ENCODE measurements around the gene ALPL.
"Not testable (repeated sequence)": the region's sequence is repeated elsewhere in the genome, so short reads cannot be mapped to it uniquely, and the experiment has no call there.

ALPL gene

DNA sequence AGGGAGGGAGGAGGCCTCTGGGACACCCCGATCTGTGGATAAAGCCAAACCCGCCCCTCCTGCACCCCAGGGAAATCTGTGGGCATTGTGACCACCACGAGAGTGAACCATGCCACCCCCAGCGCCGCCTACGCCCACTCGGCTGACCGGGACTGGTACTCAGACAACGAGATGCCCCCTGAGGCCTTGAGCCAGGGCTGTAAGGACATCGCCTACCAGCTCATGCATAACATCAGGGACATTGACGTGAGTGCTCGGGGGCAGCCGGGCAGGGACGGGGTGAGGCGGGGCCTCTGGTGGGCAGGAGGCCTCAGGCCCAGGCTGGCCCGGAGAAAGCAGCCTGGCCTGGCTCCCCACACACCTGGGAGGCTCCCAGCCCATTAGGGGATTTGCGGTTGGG, 54.7 kb downstream of the ALPL start:
- DNase-seq: no peak

DNA sequence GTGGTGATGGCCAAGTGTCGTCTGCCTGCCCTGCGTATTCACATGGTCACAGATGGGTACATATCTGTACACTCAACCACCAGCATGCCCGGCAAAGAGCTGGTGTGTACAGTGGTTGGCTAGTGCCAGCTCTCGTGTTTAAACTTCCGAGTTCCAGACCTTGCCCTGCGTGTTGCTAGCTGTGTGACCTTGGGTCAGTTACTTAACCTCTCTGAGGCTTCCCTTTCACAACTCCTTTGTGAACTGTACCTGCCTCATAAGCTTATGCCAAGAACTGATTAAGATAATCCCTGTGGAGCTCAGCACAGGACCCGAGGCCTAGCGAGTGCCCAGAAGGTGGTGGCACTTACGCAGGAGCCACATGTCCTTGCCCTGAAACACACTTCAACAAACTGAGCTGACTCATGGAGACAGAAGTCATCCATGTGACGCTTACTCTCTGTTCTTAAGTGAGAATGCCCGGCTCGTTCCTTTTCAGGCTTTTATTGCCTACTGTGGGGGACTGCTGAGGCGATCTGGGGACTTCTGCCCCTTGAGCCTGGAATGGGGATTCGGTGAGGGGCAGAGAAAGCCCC, 55.4 kb downstream of the ALPL start:
- DNase-seq: no peak

DNA sequence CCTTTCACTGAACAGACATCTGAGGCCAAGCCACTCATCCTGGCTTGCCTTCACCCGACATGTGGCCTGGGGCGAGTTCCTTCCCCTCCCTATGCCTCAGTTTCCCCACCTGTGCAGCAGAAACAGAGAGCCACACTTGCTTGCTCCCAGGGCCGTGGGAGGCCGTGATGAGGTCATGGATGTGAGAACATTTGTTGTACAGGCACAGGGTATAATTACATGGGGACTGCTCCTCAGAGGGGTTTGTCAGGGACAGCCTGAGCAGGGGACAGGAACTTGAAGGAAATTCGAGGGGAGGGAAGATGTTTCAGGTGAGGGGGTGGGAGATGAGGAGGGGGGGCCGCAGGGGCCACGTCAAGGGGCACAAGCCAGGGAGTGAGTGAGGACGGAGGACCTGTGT, 56.1 kb downstream of the ALPL start:
- DNase-seq: no peak

DNA sequence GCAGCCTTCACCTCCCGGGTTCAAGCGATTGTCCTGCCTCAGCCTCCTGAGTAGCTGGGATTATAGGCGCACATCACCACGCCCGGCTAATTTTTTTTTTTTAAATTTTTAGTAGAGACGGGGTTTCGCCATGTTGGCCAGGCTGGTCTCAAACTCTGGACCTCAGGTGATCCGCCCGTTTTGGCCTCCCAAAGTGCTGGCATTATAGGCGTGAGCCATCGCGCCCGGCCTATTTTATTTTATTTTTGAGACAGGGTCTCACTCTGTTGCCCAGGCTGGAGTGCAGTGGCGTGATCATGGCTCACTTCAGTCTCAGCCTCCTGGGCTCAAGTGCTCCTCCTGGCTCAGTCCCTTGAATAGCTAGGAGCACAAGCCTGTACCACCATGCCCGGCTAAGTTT, 57.1 kb downstream of the ALPL start:
- not testable (repeated sequence) for DNase-seq

DNA sequence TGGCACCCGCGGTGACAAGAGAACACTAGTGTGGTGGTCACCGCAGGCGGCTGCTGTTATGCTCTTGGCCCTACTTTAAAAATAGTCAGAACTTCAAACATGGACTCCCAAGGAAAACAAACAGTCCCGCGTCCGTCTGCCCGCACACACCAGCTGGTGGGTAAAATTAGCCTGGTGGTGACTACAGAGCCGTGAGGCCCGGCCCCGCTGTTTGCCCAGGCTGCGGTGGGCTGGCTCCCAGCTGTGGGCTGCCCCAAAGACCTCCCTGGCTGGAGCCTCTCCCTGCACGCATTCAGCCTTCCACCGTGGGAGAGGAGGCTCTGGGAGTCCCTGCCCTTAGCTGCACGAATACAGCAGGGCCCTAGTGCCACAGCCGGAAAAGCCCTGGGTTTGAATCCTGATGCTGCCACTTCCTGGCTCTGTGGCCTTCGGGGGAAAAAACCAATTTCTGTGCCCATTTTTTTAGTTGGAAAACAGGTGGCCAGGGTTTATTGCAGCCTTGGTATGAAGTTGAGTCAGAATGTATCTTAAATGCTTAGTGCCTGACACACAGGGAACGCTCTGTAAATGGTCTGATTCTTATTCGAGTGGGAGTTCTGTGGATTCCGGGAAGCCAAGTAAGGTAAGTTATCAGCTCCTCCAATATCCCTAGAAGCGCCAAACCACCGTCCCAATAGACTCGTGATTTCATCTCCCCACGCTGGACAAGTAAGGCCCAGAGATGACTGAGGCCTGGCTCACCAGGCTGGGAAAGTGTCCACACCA, 58.2 kb downstream of the ALPL start:
- no peak for DNase-seq

DNA sequence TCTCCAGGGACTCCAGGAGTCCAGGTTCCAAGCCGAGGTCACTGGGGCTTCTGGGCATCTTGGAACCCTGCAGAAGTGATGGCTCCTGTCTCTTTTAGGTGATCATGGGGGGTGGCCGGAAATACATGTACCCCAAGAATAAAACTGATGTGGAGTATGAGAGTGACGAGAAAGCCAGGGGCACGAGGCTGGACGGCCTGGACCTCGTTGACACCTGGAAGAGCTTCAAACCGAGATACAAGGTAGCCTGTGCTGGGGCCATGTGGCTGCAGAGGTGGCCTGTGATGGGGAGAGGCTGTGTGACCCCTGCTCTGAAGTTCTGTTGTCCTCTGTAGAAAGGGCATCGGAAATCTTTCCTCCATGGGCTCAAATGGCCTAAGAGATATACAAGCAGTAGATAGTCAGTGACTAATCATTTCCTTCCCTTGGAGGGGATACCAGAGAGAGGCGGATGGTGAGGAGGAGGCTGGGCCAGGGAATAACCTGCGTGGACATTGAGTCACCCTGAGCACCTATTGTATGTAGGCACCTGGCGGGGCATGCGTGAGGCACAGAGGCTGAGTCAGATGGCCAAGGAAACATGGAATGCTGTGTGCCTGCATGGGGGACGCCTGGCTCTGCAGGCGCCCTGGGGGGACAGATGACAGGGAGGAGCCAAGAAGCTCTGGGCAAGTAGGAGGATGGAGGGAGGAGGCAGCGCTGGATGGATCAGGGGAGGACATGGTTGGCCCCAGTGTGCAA, 59.0 kb downstream of the ALPL start:
- DNase-seq: no peak

DNA sequence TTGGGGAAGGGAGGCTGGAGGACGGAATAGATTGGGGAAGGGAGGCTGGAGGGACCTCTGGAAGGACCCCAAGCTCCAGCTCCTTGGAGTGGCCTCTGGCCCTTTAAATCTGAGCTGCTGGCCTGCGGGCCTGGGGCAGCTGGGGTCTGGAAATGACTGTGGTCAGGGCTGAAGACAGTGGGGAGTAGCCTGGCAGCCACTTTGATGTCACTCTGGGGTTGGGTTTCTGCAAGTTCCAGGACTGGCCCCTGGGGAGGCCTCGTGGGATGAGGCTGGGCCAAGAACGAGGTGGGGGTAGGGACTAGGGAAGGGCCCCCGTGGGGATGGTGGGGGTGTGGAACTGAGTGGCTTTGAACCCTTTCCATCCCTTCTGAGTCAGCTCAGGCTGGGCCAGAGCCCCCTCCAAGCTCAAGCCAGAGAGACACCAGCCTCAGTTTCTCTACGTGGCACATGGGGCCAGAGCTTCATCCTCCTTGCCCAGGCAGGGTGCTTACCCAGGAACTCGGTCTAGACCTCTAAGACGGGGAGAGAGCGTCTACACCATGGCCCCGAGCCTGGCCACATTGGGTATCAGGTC, 59.7 kb downstream of the ALPL start:
- DNase-seq: no peak

DNA sequence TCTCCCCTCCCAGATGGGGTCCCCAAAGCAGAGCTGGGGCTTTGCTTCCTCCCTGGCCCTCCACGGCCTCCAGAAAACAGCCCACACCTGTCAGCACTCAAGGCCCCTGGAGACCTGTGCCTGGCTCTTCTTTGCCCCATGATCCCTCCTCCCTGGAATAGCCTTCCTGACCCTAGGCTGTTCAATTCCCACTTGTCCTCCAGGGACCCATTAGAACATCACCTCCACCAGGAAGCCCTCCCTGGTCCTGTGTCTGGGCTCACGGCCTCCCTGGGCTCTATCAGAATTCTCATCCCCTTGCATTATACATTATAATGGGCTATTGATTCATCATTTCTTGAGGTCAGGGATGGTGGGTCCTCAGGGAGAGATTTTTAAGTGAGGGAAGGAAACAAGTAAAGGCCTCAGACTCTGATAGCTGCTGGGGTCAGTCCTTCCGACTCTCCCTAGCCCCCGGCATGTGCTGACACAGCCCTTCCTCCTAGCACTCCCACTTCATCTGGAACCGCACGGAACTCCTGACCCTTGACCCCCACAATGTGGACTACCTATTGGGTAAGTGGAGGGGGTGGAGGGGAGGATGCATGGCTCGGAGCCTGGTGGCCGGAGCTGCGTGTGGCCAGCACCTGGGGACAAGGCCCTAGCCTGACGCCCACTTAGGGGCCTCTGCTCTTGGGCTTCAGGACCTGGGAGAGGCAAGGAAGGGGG, 60.8 kb downstream of the ALPL start:
- no peak for DNase-seq

DNA sequence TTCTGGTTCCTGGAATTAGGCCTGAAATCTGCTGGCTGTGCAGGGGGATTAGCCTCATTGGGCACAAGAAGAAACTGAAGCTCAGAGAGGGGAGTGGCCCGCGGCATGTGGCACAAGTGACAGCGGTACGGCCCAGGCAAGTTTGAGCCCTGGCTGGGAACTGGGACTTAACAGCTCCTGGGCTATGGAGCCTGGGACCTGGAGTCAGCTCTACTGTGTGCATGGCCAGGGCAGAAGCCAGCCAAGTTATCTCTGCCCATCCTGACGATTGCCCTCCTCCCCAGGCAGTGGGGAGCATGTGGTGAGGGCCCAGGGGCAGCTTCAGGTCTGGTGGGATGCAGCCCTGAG, 61.3 kb downstream of the ALPL start:
- no peak for DNase-seq

DNA sequence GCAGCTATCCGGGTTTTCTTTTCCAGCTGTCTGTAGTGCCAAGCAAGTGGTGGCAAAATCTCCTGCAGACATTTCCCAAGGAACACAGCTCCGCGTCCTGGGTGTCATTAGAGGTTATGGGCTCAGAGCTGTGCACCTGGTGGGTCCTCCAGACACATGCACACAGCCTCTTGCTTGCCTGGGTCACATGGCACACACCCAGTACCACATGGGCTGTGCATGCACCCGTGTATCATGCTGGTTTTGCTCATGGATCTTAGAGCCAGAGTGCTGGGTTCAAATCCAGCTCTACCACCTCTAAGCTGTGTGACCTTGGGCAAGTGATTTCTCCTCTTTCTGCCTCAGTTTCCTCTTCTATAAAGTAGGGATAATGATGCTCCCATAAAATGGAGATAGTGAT, 61.7 kb downstream of the ALPL start:
- no peak for DNase-seq

DNA sequence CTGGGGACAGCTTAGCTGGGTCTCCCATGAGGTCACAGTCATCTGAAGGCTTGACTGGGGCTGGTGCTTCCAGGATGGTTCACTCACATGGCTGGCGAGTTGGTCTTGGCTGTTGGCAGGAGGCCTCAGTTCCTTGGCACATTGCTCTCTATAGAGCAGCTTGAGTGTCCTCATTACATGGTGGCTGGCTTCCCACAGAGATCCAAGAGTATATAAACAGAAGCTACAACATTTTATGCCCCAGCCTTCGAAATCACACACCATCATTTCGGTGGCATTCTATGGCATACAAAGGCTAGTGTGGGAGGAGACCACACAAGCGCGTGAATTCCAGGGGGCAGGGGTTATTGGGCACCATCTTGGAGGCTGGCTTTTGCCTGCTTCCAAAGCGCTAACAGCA, 63.0 kb downstream of the ALPL start:
- no peak for DNase-seq

DNA sequence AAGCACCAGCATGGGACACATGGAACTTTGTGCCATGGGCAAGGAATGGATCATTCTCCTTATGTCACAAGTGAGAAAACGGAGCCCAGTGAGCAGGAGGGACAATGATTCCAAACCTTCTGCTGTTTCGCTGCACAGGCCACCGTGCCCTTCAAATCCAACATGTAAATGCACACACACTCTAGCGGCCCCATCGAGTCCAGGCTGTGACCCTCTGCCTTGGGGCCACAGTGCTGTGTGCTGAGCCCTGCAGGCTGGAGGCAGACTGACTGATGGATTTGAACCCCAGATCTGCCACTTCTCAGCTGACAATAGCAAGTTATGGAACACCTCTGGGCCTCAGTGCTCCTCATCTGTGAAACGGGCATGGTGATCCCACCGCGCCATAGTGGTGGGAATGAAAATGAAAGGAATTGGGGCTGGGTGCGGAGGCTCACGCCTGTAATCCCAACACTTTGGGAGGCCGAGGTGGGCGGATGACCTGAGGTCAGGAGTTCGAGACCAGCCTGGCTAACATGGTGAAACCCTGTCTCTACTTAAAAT, 63.6 kb downstream of the ALPL start:
- DNase-seq: no peak

DNA sequence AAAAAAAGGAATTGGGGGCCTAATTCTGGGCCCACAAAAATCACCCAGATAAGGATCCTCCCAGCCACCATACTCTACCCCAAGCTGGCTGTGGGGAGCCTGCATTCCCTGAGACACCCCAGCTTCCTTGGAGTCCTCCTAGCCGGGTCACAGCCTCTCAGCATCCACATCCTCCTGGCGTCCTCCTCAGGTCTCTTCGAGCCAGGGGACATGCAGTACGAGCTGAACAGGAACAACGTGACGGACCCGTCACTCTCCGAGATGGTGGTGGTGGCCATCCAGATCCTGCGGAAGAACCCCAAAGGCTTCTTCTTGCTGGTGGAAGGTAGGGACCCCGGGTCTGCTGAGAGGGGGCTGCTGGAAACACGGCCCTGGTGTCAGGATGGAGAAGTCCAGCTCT, 64.3 kb downstream of the ALPL start:
- DNase-seq: no peak

DNA sequence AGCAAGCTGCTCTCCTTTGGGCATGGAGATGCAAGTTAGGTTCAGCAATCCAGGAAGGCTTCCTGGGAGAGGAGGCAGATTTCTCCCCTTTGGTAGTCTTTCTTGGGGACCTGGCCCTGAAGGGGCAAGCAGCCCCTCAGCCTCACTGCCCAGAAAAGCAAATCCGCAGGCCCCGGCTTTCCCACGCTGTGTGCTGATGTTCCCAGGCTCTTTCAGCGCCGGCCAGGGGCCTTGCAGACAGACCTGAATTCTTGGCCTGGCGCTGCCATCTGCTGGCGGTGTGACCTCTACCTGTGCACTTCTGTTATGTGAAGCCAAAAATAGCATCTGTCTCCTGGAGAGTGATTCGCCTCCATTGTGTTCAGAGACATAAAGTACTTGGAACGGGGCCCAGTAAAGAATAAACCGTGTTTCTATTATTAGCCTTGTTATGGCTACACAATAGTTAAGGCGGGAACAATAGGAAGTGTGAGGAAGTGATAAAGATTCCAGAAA, 64.8 kb downstream of the ALPL start:
- peak; percentile 51 to 62 for DNase-seq

DNA sequence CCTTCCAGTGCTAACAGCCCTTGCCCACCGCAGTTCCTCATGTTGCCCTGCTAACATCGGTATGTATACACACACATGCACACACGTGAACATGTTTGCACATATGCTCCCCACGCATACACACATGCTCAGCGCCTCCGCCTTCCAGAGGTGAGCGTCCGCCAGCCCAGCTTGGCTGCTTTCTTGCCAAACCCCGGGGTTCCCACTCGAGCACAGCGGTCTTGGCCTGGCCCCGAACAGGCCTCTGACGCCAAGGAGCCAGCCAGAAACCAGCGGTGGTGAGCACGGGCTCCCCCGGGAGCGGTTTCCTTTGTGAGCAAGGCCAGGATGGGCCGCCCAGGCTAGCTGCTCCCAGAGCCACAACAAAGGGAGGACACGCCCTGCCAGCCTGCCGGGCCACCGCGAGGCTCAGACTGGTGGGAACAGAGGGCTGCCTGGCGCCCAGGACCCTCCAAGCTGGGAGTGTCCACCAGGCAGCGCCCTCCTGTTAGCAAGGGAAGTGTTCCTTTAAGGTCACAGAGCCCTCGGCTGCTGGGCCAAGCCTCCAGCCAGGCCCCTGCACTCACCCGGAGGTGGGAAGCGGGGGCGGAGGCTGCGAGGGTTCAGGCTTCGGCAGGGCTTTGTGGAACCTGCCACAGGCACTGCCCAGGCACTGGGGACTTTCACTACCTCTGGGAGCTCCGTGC, 65.4 kb downstream of the ALPL start:
- DNase-seq: no peak

DNA sequence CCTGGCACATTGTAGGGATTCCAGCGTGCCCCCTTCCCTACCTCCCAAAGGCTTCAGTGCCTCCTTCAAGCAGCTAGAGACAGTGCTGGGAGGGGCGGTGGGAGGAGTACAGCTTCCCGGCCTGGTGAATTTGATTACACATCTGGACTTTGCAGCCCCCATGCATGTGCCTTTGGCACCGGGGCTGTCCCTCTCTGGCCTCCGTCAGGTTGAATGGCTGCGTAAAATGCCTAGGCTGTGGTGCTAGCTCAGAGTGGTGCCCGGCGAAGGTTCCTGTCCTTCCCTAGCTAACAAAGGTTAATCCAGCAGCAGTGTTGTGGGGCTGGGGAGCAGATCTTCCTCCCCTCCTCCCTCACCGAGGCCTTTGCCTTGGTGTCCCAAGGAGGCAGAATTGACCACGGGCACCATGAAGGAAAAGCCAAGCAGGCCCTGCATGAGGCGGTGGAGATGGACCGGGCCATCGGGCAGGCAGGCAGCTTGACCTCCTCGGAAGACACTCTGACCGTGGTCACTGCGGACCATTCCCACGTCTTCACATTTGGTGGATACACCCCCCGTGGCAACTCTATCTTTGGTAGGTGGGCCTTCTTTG, 66.2 kb downstream of the ALPL start:
- no peak for DNase-seq

DNA sequence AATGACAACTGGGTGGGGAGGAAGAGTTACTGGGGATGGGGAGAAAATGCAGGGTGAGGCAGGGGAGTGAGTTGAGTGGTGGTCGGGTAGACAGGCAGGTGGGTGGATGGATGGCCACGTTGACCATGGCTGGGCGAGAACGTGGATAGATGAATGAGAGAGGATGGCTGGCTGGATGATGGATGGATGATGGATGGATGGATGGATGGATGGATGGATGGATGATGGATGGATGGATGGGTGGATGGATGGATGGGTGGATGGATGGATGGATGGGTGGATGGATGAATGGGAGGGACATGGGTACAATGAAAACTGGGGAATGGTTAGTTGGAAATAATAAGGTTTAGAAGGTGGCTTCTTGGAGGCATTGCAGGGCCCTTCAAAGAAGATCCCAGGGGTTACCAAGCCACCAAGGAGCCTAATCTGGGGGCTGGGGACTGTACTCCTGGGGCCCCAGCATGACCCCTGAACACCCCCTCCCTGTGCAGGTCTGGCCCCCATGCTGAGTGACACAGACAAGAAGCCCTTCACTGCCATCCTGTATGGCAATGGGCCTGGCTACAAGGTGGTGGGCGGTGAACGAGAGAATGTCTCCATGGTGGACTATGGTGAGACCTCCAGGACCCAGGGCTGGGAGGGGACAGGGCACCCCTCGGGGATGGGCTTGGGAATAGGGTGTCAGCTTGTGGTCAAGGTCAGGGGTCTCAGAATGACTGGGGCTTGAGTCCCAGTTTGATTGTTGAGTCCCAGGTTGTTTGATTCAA, 67.0 kb downstream of the ALPL start:
- no peak for DNase-seq

DNA sequence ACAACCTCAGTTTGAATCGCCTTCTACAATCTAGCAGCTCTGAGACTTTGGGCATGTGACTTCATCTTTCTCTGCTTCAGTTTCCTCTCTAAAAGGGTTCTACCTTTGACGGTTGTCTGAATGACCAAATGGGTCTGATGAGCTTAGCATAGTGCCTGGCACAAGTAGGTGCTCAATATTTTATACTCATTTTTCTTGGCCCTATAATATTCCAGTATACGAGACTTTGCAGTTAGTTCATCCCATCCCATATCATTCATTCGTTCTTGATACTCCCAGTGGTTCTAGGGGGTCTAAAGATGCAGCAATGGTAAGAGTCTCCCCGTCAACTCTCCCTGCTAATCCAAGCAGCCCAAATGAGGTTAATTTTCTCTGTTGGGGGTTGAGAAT, 67.6 kb downstream of the ALPL start:
- DNase-seq: no peak

DNA sequence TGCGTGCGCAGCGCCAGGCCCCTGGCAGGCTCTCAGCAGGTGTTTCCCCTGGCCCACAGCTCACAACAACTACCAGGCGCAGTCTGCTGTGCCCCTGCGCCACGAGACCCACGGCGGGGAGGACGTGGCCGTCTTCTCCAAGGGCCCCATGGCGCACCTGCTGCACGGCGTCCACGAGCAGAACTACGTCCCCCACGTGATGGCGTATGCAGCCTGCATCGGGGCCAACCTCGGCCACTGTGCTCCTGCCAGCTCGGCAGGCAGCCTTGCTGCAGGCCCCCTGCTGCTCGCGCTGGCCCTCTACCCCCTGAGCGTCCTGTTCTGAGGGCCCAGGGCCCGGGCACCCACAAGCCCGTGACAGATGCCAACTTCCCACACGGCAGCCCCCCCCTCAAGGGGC, 68.1 kb downstream of the ALPL start:
- no peak for DNase-seq

DNA sequence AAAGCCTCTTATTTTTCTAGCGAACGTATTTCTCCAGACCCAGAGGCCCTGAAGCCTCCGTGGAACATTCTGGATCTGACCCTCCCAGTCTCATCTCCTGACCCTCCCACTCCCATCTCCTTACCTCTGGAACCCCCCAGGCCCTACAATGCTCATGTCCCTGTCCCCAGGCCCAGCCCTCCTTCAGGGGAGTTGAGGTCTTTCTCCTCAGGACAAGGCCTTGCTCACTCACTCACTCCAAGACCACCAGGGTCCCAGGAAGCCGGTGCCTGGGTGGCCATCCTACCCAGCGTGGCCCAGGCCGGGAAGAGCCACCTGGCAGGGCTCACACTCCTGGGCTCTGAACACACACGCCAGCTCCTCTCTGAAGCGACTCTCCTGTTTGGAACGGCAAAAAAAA, 68.7 kb downstream of the ALPL start:
- DNase-seq: no peak

DNA sequence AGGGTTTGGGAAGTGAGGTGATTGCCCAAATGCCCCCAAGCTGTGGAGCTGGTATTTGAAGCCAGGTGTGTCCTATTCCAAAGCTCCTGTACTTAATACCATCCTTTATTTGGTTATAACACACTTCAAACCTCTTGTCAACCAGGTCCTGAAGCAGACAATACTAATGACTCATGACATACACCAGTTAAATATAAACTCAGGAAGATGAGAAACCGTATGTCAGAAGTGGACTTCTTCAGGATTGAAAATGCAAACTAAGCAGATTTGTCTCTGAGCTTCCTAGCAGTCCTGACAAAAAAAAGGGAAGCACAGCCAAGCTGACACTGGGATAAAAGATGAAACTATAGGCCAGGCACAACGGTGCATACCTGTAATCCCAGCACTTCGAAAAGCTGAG, 70.6 kb downstream of the ALPL start:
- no peak for DNase-seq
